Esophagus muscularis mucosa (tissue), 4 donors: ENCODE measurements around the gene CNTN2. TPM values are rescaled to one million over a fixed set of nuclear protein-coding genes. Genes with fewer than 3 reads are reported as not detected.

ENCODE experiments used
- DNase-seq: peaks from one replicate; pipeline ENCODE4 v3.0.0-alpha.2; 2017; ENCODE audit errors: extremely low spot score
- H3K27ac ChIP-seq, 4 donors: fragments of 200-600 bp; sonication (generic); replicated peaks in 1 of 4; 1 replicate in 3 of 4; 2 replicates in 1 of 4; pipeline ENCODE4 v1.5.1; 2016 to 2019; ENCODE audit warnings: mild to moderate bottlenecking in 1 of 4
- H3K27me3 ChIP-seq, 4 donors: fragments of 200-600 bp; sonication (generic); one replicate each; pipeline versions ENCODE4 v1.5.1 to v1.6.0; 2016 to 2019
- H3K36me3 ChIP-seq, 4 donors: fragments of 200-600 bp; sonication (generic); one replicate each; pipeline ENCODE4 v1.5.1; 2016 to 2019
- H3K4me1 ChIP-seq, 4 donors: fragments of 200-600 bp; sonication (generic); one replicate each; pipeline ENCODE4 v1.5.1; 2016 to 2019
- H3K4me3 ChIP-seq, 4 donors: fragments of 200-600 bp; sonication (generic); 1 replicate in 2 of 4; 2 replicates in 2 of 4; pipeline ENCODE4 v1.5.1; 2016 to 2019; ENCODE audit warnings: mild to moderate bottlenecking in 4 of 4, moderate library complexity in 1 of 4
- H3K9me3 ChIP-seq, 4 donors: fragments of 200-600 bp; sonication (generic); 1 replicate in 3 of 4; 2 replicates in 1 of 4; pipeline ENCODE4 v1.5.1; 2016 to 2019
- EP300 ChIP-seq: sonication (generic); formaldehyde crosslinking; IDR thresholded peaks from one replicate; pipeline ENCODE4 v1.6.1; 2017; ENCODE audit warnings: antibody characterized with exemption
- POLR2A ChIP-seq: fragments of 450-650 bp; IDR thresholded peaks from one replicate; pipeline ENCODE4 v1.6.1; 2017; ENCODE audit warnings: antibody characterized with exemption, moderate library complexity, mild to moderate bottlenecking, low read depth
- POLR2AphosphoS5 ChIP-seq, 2 donors: sonication (generic); formaldehyde crosslinking; IDR thresholded peaks; one replicate each; pipeline ENCODE4 v1.6.1; 2017; ENCODE audit warnings: antibody characterized with exemption in 2 of 2
- WGBS: methylation state at CpG from one replicate; pipeline ENCODE4 v1.1.5; 2018; 5-methylcytosine and 5-hydroxymethylcytosine counted together
- intact Hi-C: fragments of 100-400 bp; cut with DNase I; formaldehyde crosslinking; loops from one replicate; pipeline ENCODE4 v1.15.1; 2023
- total RNA-seq, 4 donors: library from RNA; depleted of rRNA; stranded (reverse); fragments of >200 nt; gene quantifications; one replicate each; pipeline versions ENCODE4 v1.1.0 to v1.2.1, GENCODE V29; 2016
- TF ChIP-seq, protein P1 (sequence below), 3 experiments: fragments of 200-600 bp in 2 of 3; fragments of 450-650 bp in 1 of 3; sonication (generic) in 2 of 3; IDR thresholded peaks; one replicate each; pipeline ENCODE4 v1.5.1; 2017 to 2019; ENCODE audit warnings: antibody characterized with exemption in 3 of 3, mild to moderate bottlenecking in 2 of 3, moderate library complexity in 1 of 3

CNTN2 gene, protein sequence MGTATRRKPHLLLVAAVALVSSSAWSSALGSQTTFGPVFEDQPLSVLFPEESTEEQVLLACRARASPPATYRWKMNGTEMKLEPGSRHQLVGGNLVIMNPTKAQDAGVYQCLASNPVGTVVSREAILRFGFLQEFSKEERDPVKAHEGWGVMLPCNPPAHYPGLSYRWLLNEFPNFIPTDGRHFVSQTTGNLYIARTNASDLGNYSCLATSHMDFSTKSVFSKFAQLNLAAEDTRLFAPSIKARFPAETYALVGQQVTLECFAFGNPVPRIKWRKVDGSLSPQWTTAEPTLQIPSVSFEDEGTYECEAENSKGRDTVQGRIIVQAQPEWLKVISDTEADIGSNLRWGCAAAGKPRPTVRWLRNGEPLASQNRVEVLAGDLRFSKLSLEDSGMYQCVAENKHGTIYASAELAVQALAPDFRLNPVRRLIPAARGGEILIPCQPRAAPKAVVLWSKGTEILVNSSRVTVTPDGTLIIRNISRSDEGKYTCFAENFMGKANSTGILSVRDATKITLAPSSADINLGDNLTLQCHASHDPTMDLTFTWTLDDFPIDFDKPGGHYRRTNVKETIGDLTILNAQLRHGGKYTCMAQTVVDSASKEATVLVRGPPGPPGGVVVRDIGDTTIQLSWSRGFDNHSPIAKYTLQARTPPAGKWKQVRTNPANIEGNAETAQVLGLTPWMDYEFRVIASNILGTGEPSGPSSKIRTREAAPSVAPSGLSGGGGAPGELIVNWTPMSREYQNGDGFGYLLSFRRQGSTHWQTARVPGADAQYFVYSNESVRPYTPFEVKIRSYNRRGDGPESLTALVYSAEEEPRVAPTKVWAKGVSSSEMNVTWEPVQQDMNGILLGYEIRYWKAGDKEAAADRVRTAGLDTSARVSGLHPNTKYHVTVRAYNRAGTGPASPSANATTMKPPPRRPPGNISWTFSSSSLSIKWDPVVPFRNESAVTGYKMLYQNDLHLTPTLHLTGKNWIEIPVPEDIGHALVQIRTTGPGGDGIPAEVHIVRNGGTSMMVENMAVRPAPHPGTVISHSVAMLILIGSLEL
- 1 to 10 TPM; 1.9 to 6.2 (median 2.9) TPM for total RNA-seq

DNA sequence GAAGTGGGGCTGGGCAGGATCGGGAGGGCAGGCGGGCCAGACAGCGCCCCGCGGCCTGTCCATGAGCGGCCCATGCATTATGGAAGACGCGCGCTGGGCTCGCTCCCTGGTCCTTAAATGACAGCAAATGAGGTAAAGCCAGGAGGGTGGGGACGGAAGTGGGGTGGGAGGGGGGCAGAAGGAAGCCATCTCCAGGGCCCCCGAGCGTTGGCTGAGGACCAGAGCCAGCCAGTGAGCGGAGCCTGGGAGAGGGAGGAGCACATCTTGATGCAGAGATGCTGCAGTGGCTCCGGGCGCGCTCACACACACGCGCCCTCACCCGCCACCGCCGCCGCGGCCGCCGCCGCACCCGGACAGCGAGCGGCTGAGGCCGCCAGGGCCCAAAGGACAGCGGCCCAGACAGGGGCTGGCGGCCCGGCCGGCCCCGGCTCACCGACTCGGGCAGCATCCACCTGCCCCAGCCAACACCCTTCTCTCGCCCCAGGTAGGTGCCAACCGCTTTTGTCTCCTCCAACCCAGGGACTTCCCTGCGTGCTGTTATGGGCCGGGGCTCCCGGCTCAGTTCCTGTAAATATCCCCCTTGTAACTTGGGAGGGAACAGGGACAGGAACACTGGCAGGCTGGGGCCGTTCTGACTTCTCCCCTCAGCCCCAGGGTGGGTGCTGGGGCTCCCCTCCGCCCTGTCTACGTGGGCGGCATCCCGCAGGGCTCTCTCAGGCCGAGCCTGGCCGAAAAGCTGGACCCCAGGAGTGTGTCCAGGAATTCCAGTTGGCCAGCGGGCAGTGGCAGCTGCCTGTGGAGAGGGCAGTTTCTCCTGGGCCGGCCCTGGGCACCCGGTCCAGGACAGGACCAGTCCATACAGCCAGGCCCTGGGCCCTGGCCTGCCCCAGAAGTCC lies at the start of gene CNTN2:
CNTN2 (plus strand) TSS at position 302 of the 896 bp plus-strand sequence. CDS start 9,974 bp downstream, outside the sequence.
- TF ChIP-seq, protein P1, sequence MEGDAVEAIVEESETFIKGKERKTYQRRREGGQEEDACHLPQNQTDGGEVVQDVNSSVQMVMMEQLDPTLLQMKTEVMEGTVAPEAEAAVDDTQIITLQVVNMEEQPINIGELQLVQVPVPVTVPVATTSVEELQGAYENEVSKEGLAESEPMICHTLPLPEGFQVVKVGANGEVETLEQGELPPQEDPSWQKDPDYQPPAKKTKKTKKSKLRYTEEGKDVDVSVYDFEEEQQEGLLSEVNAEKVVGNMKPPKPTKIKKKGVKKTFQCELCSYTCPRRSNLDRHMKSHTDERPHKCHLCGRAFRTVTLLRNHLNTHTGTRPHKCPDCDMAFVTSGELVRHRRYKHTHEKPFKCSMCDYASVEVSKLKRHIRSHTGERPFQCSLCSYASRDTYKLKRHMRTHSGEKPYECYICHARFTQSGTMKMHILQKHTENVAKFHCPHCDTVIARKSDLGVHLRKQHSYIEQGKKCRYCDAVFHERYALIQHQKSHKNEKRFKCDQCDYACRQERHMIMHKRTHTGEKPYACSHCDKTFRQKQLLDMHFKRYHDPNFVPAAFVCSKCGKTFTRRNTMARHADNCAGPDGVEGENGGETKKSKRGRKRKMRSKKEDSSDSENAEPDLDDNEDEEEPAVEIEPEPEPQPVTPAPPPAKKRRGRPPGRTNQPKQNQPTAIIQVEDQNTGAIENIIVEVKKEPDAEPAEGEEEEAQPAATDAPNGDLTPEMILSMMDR (IDR thresholded peaks at IDR 0.05): no peak
- peaks cover 0 to 66% (median 14%) of the 10 kb centered on the region in 4 donors for H3K27me3 ChIP-seq
- no peak for DNase-seq
- peaks cover 0 to 19% (median 16%) of the 10 kb centered on the region in 4 donors for H3K4me1 ChIP-seq
- H3K27ac ChIP-seq: no peak within 1 kb of the TSS
- H3K9me3 ChIP-seq: no peaks in the 10 kb centered on the region
- WGBS: 23% methylated on average over 16 of the region's 53 CpGs
- peak within 1 kb of the TSS; percentile 20 to 38 (median 32) for H3K4me3 ChIP-seq
- intact Hi-C loops: no loop called here
- H3K36me3 ChIP-seq: no peaks in the 10 kb centered on the region

DNA sequence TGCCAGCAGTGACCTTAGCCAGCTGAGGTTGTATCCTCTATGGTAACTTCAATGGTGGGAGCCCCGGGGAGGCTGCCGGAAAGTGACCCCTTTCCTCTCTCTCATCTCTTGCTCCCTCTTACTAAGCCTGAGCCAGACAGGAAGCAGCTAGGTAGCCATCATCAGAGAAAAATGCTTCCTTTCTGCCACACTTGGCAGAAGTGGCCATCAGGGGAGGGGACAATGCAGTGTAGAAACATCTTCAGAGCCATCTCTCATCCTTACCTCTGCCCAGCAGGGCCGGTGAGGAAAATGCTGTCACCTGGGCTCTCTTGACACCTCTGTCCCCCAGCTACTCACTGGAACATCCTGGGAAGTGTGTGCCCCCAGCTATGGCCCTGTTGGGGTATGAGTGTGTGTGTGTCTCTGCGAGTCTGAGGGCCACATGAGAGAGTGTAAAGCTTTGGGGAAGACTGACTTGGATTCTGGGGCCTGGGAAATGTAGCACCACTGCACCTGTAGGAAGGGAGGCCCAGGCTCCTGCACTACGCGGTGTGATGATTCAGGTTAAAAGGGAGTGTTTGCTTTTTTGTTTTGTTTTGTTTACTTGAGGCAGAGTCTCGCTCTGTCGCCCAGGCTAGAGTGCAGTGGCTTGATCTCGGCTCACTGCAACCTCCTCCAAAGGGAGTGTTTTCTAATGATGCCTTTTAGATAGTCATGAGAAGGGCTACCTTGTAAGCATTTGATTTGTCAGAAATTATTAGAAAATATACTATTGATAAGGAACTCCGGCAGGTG lies 48.7 kb upstream of the CNTN2 start:
- intact Hi-C loops: no loop called here
- DNase-seq: no peak
- H3K27ac ChIP-seq: no peak overlapping the region
- H3K36me3 ChIP-seq: peaks cover 0 to 70% (median 23%) of the 10 kb centered on the region in 4 donors
- H3K9me3 ChIP-seq: no peaks in the 10 kb centered on the region
- no peaks in the 10 kb centered on the region for H3K27me3 ChIP-seq
- H3K4me3 ChIP-seq: no peak overlapping the region
- WGBS: 89% methylated on average over 10 of the region's 10 CpGs
- TF ChIP-seq POLR2AphosphoS5 (IDR thresholded peaks at IDR 0.05) (no peak), POLR2A (no peak), EP300 (no peak)
- TF ChIP-seq, protein P1 (IDR thresholded peaks at IDR 0.05): no peak
- peaks cover 9 to 36% (median 17%) of the 10 kb centered on the region in 4 donors for H3K4me1 ChIP-seq

DNA sequence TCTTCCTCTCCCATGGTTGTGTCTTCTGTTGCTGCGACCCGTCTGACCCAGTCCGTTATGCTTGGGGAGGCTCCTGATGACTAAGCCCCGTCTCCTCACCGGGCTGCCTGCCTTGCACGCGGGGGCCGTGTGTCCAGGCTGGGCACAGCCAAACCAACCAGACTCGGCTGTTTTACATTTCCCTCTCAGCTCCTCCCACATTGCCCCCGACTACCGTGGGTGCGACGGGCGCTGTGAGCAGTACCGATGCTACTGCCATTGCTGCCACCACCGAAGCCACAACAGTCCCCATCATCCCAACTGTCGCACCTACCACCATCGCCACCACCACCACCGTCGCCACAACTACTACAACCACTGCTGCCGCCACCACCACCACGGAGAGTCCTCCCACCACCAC lies 46.0 kb upstream of the CNTN2 start:
- H3K9me3 ChIP-seq: no peaks in the 10 kb centered on the region
- H3K4me3 ChIP-seq: no peak overlapping the region
- TF ChIP-seq, protein P1 (IDR thresholded peaks at IDR 0.05): no peak
- no peak for TF ChIP-seq EP300
- no peak for TF ChIP-seq POLR2AphosphoS5 (IDR thresholded peaks at IDR 0.05)
- TF ChIP-seq POLR2A: no peak
- peak overlapping the region in 3 of 4 donors; percentile 28 to 59 (median 42) for H3K27ac ChIP-seq
- no peak for DNase-seq
- H3K36me3 ChIP-seq: peaks cover 0 to 69% (median 18%) of the 10 kb centered on the region in 4 donors
- 90% methylated on average over 22 of the region's 22 CpGs for WGBS
- H3K27me3 ChIP-seq: no peaks in the 10 kb centered on the region
- intact Hi-C loops: no loop called here
- H3K4me1 ChIP-seq: peaks cover 9 to 25% (median 17%) of the 10 kb centered on the region in 4 donors
